NT2/D1 (cell line): ENCODE results near the gene NTM.

Experiments used
- SUZ12 ChIP-seq: IDR thresholded peaks from 2 replicates; pipeline ENCODE4 v1.6.1; 2011; ENCODE audit not compliant: insufficient read length, insufficient read depth; ENCODE audit errors: extremely low read depth
- YY1 ChIP-seq: IDR thresholded peaks from 2 replicates; pipeline ENCODE4 v1.6.1; 2011; ENCODE audit not compliant: insufficient read length, insufficient read depth
- ZNF274 ChIP-seq: IDR thresholded peaks from 2 replicates; pipeline ENCODE4 v1.6.1; 2011; ENCODE audit warnings: mild to moderate bottlenecking, low read depth, low read length

- TF ChIP-seq YY1, result no peak
- no peak for TF ChIP-seq SUZ12
- TF ChIP-seq ZNF274, result no peak
Observed at GRCh38 chr11:131561501-131561900, 191.1 kb downstream of the NTM start.
